Stimulated activated CD8-positive, alpha-beta memory T cell treated with anti-CD3 and anti-CD28 coated beads, Interleukin-7, amount 100 ng/mL, for 4 hours (primary cell): ENCODE data around the gene CTAGE4.
"Not testable (repeated sequence)": the region's sequence is repeated elsewhere in the genome, so short reads cannot be mapped to it uniquely, and the experiment has no call there.

Source experiments
- DNase-seq, 2 donors: peaks; one replicate each; pipeline ENCODE4 v3.0.0-alpha.2; 2020; ENCODE audit warnings: low read depth in 2 of 2

Gene CTAGE4

DNA sequence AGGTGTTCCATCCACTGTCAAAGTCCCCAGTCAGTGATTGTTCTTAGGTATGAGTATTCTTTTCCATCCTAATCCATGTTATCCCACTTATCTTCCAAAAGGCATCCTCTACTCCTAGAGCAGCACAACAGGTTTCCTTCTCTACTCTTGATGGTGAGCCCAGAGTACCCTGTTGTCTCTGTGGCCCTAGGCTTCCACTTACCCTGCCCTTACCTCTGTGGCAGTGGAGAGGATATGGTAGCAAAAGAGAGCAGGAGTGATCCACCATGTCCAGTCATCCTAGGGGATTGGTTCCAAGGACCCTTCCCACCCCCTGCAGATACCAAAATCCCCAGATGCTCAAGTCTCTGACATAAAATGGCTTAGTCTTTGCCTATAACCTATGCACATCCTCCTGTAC is 33.9 kb downstream of the CTAGE4 start:
- not testable (repeated sequence) for DNase-seq

DNA sequence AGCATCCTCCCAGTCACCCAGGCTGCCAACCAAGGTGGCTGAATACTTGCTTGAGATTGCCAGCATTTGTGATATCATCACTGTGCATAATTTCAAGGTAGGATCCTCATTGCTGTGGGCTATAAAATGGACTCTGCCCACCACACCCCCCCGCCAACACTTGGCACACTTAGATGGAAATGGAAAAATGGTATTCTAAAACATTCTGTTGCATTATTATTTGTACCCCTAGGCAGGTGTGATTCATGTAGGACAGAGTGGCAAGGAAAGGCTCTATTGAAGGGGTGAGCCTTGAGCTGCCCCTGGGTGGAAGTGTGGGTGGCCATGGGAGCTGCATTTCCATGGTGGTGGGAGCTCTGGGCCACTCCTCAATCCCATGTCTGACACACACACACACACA is 35.3 kb downstream of the CTAGE4 start:
- DNase-seq: not testable (repeated sequence)

DNA sequence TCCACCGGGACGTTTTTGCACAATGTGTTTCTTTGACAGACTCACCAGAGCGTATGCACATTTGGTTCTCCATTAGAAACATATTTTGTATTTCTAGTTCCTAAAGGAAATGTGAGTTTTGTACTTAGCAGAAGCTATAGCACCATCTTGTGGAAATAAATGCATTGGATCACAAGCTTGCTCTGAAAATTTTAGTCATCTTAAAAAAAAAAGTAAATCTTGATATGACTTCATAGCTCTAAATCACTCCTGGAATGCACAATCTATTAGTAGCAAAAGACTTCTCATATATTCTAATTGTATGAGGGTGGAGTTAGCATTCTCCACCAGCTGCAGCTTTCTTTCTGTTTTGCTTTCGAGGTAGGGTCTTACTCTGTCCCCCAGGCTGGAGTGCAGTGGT is 35.9 kb downstream of the CTAGE4 start:
- DNase-seq: not testable (repeated sequence)

- not testable (repeated sequence) for DNase-seq
These were observed 37.3 kb downstream of the CTAGE4 start for GRCh38 chr7:144220531-144220930.

GRCh38 chr7:144223675-144224074 is 40.4 kb downstream of the CTAGE4 start:
- DNase-seq: not testable (repeated sequence)

DNA sequence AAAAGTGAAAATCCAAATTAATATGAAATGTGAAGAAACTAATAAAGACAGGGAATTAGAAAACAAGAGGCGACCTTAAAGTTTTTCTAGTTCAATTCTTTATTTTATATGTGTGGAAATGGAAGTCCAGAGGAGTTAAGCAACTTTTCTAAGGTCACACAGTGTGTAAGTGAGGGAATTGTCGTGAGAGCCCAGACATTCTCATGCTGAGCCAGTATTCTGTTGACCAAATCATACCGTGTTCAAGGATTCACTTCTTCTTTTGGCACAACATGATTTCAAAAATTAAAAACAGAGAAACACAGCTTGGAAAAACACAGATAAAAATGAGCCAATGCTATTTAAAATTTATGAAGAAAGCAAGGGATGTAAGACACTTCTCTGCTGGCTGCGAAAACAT is 43.6 kb downstream of the CTAGE4 start:
- not testable (repeated sequence) for DNase-seq

- not testable (repeated sequence) for DNase-seq
These were observed 45.5 kb downstream of the CTAGE4 start for GRCh38 chr7:144228810-144229209.

GRCh38 chr7:144231027-144231426 is 47.8 kb downstream of the CTAGE4 start:
- not testable (repeated sequence) for DNase-seq

- not testable (repeated sequence) for DNase-seq
These were observed 49.8 kb downstream of the CTAGE4 start for GRCh38 chr7:144233039-144233438.
